MCF 10A (cell line): Measurements from ENCODE around the gene FAM177A1. TPM values are rescaled to one million over a fixed set of nuclear protein-coding genes. Genes with fewer than 3 reads are reported as not detected.

Experiments
- BruUV-seq: library from RNA; stranded (reverse); fragments of 400-500 nt; replicated peaks from 2 replicates; lab custom pipeline; 2021; lab: Mats Ljungman, UMichigan
- CTCF ChIA-PET: fragments of 300-600 bp; sonication (Branson Sonifier 250); formaldehyde crosslinking; extraction: SDS; loops from one replicate; lab custom pipeline; 2021; ENCODE audit warnings: antibody characterized with exemption, inconsistent platforms; lab: Yijun Ruan, JAX
- POLR2A ChIA-PET: fragments of 300-600, 350-650 bp; sonication (Branson Sonifier 250); formaldehyde crosslinking; extraction: SDS; loops from one replicate; lab custom pipeline; 2020; ENCODE audit warnings: antibody characterized with exemption, inconsistent platforms; lab: Yijun Ruan, JAX
- DNase-seq: peaks from one replicate; pipeline ENCODE4 v3.0.0-alpha.2; 2018; ENCODE audit not compliant: unreplicated experiment
- H3K27ac Mint-ChIP-seq: one replicate; pipeline ENCODE4 v1.8.0; 2022; ENCODE audit warnings: mild to moderate bottlenecking, low read depth, mixed read lengths; ENCODE audit not compliant: unreplicated experiment
- H3K27me3 Mint-ChIP-seq: one replicate; pipeline ENCODE4 v1.8.0; 2022; ENCODE audit warnings: mixed read lengths; ENCODE audit not compliant: insufficient read depth, unreplicated experiment
- H3K36me3 Mint-ChIP-seq: one replicate; pipeline ENCODE4 v1.8.0; 2022; ENCODE audit warnings: mild to moderate bottlenecking, moderate library complexity, mixed read lengths; ENCODE audit not compliant: insufficient read depth, unreplicated experiment
- H3K4me1 Mint-ChIP-seq: one replicate; pipeline ENCODE4 v1.8.0; 2022; ENCODE audit warnings: mixed read lengths; ENCODE audit not compliant: insufficient read depth, unreplicated experiment
- H3K4me3 Mint-ChIP-seq: one replicate; pipeline ENCODE4 v1.8.0; 2022; ENCODE audit warnings: mild to moderate bottlenecking, moderate library complexity, mixed read lengths; ENCODE audit not compliant: unreplicated experiment
- H3K9me3 Mint-ChIP-seq: one replicate; pipeline ENCODE4 v1.8.0; 2022; ENCODE audit warnings: mixed read lengths; ENCODE audit not compliant: unreplicated experiment
- CTCF ChIP-seq: fragments of 200-600 bp; IDR thresholded peaks from one replicate; pipeline ENCODE4 v1.8.0; 2022; ENCODE audit warnings: antibody characterized with exemption, mild to moderate bottlenecking; ENCODE audit not compliant: unreplicated experiment
- intact Hi-C: fragments of 100-400 bp; cut with micrococcal nuclease; formaldehyde crosslinking; loops from 2 replicates; pipeline ENCODE4 v1.14.1; 2022
- total RNA-seq: library from RNA; stranded (reverse); gene quantifications from 2 replicates; pipeline ENCODE4 v1.2.3, GENCODE V29; 2022

Gene FAM177A1
- total RNA-seq, 1 experiment from 2014 or later = 73.9 TPM

GRCh38 chr14:35116242-35116641 lies 70.2 kb downstream of the FAM177A1 start:
- no peak overlapping the region for H3K4me3 Mint-ChIP-seq
- peaks cover 45% of the 10 kb centered on the region for H3K36me3 Mint-ChIP-seq
- no TSS peak for BruUV-seq
- ChIA-PET CTCF (no interaction called here), POLR2A (no interaction called here)
- H3K27me3 Mint-ChIP-seq = no peaks in the 10 kb centered on the region
- peaks cover 18% of the 10 kb centered on the region for H3K4me1 Mint-ChIP-seq
- H3K27ac Mint-ChIP-seq = no peak overlapping the region
- no peak for DNase-seq
- TF ChIP-seq CTCF = no peak
- H3K9me3 Mint-ChIP-seq = no peaks in the 10 kb centered on the region
- intact Hi-C loops = no loop called here

- Mint-ChIP-seq H3K36me3 (peaks cover 38% of the 10 kb centered on the region), H3K4me3 (no peak overlapping the region), H3K27ac (no peak overlapping the region), H3K9me3 (no peaks in the 10 kb centered on the region), H3K27me3 (no peaks in the 10 kb centered on the region), H3K4me1 (peaks cover 18% of the 10 kb centered on the region)
- BruUV-seq = no TSS peak
- POLR2A ChIA-PET = interaction anchor here (0.7 kb wide), 1 partner anchor 96 kb away, joined by 3 read pairs; no protein-coding TSS in a partner anchor
- CTCF ChIA-PET = no interaction called here
- no peak for DNase-seq
- TF ChIP-seq CTCF = no peak
- intact Hi-C loops = no loop called here
Measured at GRCh38 chr14:35117112-35117511, 71.0 kb downstream of the FAM177A1 start.

- Mint-ChIP-seq H3K4me3 (peak overlapping the region; percentile 98), H3K27ac (peak overlapping the region; percentile 100), H3K36me3 (peaks cover 20% of the 10 kb centered on the region), H3K27me3 (no peaks in the 10 kb centered on the region), H3K9me3 (no peaks in the 10 kb centered on the region), H3K4me1 (peaks cover 36% of the 10 kb centered on the region)
- TSS peak; percentile 70 for BruUV-seq
- intact Hi-C loops = loop anchor here (1.0 kb wide), 3 partner anchors 75 to 282 kb away; partner anchors contain the start of genes FAM177A1 and SRP54
- POLR2A ChIA-PET = interaction anchor here (0.6 to 5.0 kb wide), 48 partner anchors 10 to 695 kb away, joined by 3 to 85 read pairs (median 4); partner anchors contain the start of genes BAZ1A, FAM177A1, NFKBIA and PSMA6
- CTCF ChIA-PET = interaction anchor here (1.0 to 1.3 kb wide), 2 partner anchors 97 to 289 kb away, joined by 3 read pairs; no protein-coding TSS in a partner anchor
- TF ChIP-seq CTCF = no peak
- no peak for DNase-seq
Measured at GRCh38 chr14:35121026-35121886, 75.2 kb downstream of the FAM177A1 start.
